ENCODE results near the gene TNFRSF21.
A peak's percentile ranks its signal among the peaks of the same experiment; 100 is the strongest.
"Not testable (repeated sequence)": the region's sequence is repeated elsewhere in the genome, so short reads cannot be mapped to it uniquely, and the experiment has no call there.

Gene TNFRSF21

DNA sequence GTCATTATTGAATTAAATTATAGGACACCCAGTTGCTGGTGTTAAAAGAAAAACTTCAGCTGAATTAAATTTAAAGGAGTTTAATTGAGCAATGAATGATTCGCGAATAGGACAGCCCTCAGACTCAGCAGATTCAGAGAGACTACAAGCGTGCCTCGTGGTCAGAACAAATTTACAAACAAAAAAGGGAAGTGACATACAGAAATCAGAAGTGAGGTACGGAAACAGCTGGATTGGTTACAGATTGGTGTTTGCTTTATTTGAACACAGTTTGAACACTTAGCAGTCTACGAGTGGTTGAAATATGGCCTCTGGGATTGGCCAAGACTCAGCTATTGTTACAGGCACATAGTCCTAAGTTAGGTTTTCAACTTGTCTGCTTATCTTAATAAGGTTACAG is 25.8 kb upstream of the TNFRSF21 start:
- no peak for TF ChIP-seq Cebpa-rat (IDR thresholded peaks at IDR 0.05)
- Histone ChIP-seq H3K9me3 (replicated peaks in 1 of 11) (peaks cover 0 to 8% (median 0%) of the 10 kb centered on the region in 11 experiments; a peak in 2 of 22 replicates), H3K4me2 (peak overlapping the region; percentile 9 to 77 (median 42); a peak in 18 of 22 replicates), H3K36me3 (no peaks in the 10 kb centered on the region), H3K27me3 (no peaks in the 10 kb centered on the region), H3K27ac (peak overlapping the region in 10 of 11 experiments; percentile 46 to 75 (median 66); a peak in 18 of 22 replicates), H3K4me3 (no peak overlapping the region), H4K20me1 (no peaks in the 10 kb centered on the region), H3K9ac (peak overlapping the region in 1 of 11 experiments; percentile 21; a peak in 1 of 22 replicates), H3K4me1 (peaks cover 8 to 24% (median 15%) of the 10 kb centered on the region in 10 experiments; a peak in 19 of 20 replicates)

DNA sequence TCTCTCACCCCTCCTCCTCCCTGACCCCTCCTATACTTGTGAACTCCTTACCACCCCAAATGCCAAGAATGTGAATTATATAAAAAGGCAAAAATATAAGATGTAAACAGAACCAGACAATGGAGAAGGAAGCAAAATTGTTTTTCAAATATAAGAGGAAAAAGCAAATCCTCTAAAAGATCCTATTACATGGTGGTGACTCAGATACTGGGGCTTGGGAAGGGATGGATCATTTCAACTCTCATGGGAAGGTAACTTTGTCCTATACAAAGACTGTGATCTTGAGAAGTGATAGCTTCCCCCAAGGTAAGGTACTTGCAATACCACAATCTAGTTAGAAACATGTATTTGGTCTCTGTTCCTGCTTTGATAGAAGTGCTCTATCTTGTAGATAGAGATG is 24.6 kb upstream of the TNFRSF21 start:
- Histone ChIP-seq H3K36me3 (no peaks in the 10 kb centered on the region), H3K9me3 (replicated peaks in 1 of 11) (peaks cover 0 to 8% (median 0%) of the 10 kb centered on the region in 11 experiments; a peak in 2 of 22 replicates), H3K4me3 (no peak overlapping the region), H4K20me1 (no peaks in the 10 kb centered on the region), H3K9ac (no peak overlapping the region), H3K27ac (peak overlapping the region in 5 of 11 experiments; percentile 64 to 75 (median 68); a peak in 6 of 22 replicates), H3K4me2 (peak overlapping the region in 2 of 11 experiments; percentile 59 to 77; a peak in 1 of 22 replicates), H3K27me3 (no peaks in the 10 kb centered on the region), H3K4me1 (peaks cover 8 to 24% (median 15%) of the 10 kb centered on the region in 10 experiments; a peak in 19 of 20 replicates)
- TF ChIP-seq Cebpa-rat (IDR thresholded peaks at IDR 0.05): no peak

DNA sequence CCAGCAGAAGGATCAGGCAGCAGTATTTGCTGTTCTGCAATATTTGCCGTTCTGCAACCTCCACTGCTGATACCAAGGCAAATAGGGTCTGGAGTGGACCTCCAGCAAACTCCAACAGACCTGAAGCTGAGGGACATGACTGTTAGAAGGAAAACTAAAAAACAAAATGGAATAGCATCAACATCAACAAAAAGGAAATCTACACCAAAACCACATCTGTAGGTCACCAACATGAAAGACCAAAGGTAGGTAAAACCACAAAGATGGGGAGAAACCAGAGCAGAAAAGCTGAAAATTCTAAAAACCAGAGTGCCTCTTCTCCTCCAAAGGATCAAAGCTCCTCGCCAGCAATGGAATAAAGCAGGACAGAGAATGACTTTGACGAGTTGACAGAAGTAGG is 18.9 kb upstream of the TNFRSF21 start:
- H4K20me1 ChIP-seq, H3K36me3 ChIP-seq, H3K4me2 ChIP-seq, H3K4me3 ChIP-seq, H3K27me3 ChIP-seq, H3K4me1 ChIP-seq, H3K27ac ChIP-seq, H3K9ac ChIP-seq: not testable (repeated sequence)
- H3K9me3 ChIP-seq (replicated peaks in 1 of 11): peaks cover 0 to 19% (median 12%) of the 10 kb centered on the region in 11 experiments; a peak in 17 of 22 replicates

GRCh38 chr6:47328139-47328538 is 18.4 kb upstream of the TNFRSF21 start:
- not testable (repeated sequence) for H3K27me3 ChIP-seq, H3K9ac ChIP-seq, H3K4me3 ChIP-seq, H4K20me1 ChIP-seq, H3K27ac ChIP-seq, H3K36me3 ChIP-seq, H3K4me2 ChIP-seq, H3K4me1 ChIP-seq
- peaks cover 0 to 16% (median 12%) of the 10 kb centered on the region in 11 experiments; a peak in 17 of 22 replicates for H3K9me3 ChIP-seq (replicated peaks in 1 of 11)

GRCh38 chr6:47323887-47324286 is 14.2 kb upstream of the TNFRSF21 start:
- Histone ChIP-seq H4K20me1 (no peaks in the 10 kb centered on the region), H3K27ac (no peak overlapping the region), H3K9ac (no peak overlapping the region), H3K27me3 (no peaks in the 10 kb centered on the region), H3K4me3 (no peak overlapping the region), H3K36me3 (no peaks in the 10 kb centered on the region), H3K4me2 (no peak overlapping the region), H3K9me3 (replicated peaks in 1 of 11) (peaks cover 0 to 16% (median 12%) of the 10 kb centered on the region in 11 experiments; a peak in 16 of 22 replicates), H3K4me1 (no peaks in the 10 kb centered on the region)
- TF ChIP-seq Cebpa-rat (IDR thresholded peaks at IDR 0.05): no peak

- Histone ChIP-seq H3K4me1 (no peaks in the 10 kb centered on the region), H3K9me3 (replicated peaks in 1 of 11) (peaks cover 0 to 11% (median 7%) of the 10 kb centered on the region in 11 experiments; a peak in 16 of 22 replicates), H3K4me3 (no peak overlapping the region), H3K36me3 (no peaks in the 10 kb centered on the region), H3K4me2 (no peak overlapping the region), H4K20me1 (no peaks in the 10 kb centered on the region), H3K27ac (no peak overlapping the region), H3K27me3 (no peaks in the 10 kb centered on the region), H3K9ac (no peak overlapping the region)
- no peak for TF ChIP-seq Cebpa-rat (IDR thresholded peaks at IDR 0.05)
Measured at GRCh38 chr6:47323321-47323720, 13.6 kb upstream of the TNFRSF21 start.

DNA sequence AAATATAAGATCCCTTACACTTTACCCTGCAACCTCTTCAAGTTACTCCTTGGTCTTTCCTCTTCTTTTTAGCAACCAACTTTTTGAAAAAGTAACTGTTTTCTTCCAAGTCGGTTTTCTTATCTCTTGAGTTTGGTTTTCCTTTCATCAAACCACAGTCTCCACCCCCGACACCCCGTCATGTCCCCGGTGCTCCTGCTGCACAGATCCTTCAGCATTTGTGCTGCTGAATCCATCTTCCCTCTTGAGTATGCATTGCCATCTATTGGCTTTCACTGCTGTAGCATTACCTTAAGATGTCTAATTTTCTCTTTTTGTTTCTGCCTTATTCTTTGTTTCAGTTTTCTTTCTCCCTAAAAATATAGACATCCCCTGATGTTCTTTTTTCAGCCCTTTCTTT is 11.9 kb upstream of the TNFRSF21 start:
- Histone ChIP-seq H3K4me3 (no peak overlapping the region), H3K4me2 (no peak overlapping the region), H3K27me3 (no peaks in the 10 kb centered on the region), H3K9me3 (replicated peaks in 1 of 11) (peaks cover 0 to 6% (median 0%) of the 10 kb centered on the region in 11 experiments; a peak in 1 of 22 replicates), H4K20me1 (no peaks in the 10 kb centered on the region), H3K36me3 (no peaks in the 10 kb centered on the region), H3K4me1 (no peaks in the 10 kb centered on the region), H3K27ac (no peak overlapping the region), H3K9ac (no peak overlapping the region)
- TF ChIP-seq Cebpa-rat (IDR thresholded peaks at IDR 0.05): no peak

GRCh38 chr6:47319867-47320266 is 10.2 kb upstream of the TNFRSF21 start:
- H3K4me1 ChIP-seq: no peaks in the 10 kb centered on the region
- no peak for TF ChIP-seq Cebpa-rat (IDR thresholded peaks at IDR 0.05)
- no peak overlapping the region for H3K9ac ChIP-seq
- no peaks in the 10 kb centered on the region for H4K20me1 ChIP-seq
- H3K4me3 ChIP-seq: no peak overlapping the region
- no peak overlapping the region for H3K4me2 ChIP-seq
- H3K36me3 ChIP-seq: no peaks in the 10 kb centered on the region
- peaks cover 0 to 6% (median 0%) of the 10 kb centered on the region in 11 experiments; a peak in 1 of 22 replicates for H3K9me3 ChIP-seq (replicated peaks in 1 of 11)
- no peak overlapping the region for H3K27ac ChIP-seq
- no peaks in the 10 kb centered on the region for H3K27me3 ChIP-seq

DNA sequence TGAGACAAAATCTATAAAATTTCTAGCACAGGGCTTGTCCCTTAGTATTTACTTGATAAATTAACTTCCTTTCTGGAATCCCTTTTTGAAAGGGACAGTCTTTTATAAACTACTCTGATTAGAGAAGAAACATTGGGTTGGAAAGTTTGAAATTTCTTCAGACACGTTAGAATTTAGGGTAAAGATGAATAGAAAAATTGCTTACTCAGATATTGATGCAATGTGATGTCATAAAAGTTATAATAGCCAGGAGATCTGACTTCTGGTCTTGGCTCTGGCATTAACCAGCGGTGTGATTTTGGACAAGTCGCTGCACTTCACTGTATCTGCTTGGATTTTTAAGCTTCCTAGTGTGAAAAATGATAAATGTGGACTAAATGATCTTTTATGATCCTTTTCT is 9.7 kb upstream of the TNFRSF21 start:
- no peak overlapping the region for H3K4me2 ChIP-seq

GRCh38 chr6:47318236-47318989 is 8.7 kb upstream of the TNFRSF21 start:
- H4K20me1 ChIP-seq: no peaks in the 10 kb centered on the region
- H3K4me3 ChIP-seq: no peak overlapping the region
- H3K4me2 ChIP-seq: no peak overlapping the region
- no peaks in the 10 kb centered on the region for H3K4me1 ChIP-seq
- no peak overlapping the region for H3K9ac ChIP-seq
- peaks cover 0 to 6% (median 0%) of the 10 kb centered on the region in 11 experiments; a peak in 1 of 22 replicates for H3K9me3 ChIP-seq (replicated peaks in 1 of 11)
- no peaks in the 10 kb centered on the region for H3K36me3 ChIP-seq
- H3K27ac ChIP-seq: no peak overlapping the region
- no peaks in the 10 kb centered on the region for H3K27me3 ChIP-seq
- no peak for TF ChIP-seq Cebpa-rat (IDR thresholded peaks at IDR 0.05)

More for the DNA sequence above, 9.7 kb upstream of the TNFRSF21 start:
- Histone ChIP-seq H3K9me3 (replicated peaks in 1 of 11) (peaks cover 0 to 6% (median 0%) of the 10 kb centered on the region in 11 experiments; a peak in 1 of 22 replicates), H3K4me1 (no peaks in the 10 kb centered on the region), H3K36me3 (no peaks in the 10 kb centered on the region), H3K4me3 (no peak overlapping the region), H4K20me1 (no peaks in the 10 kb centered on the region), H3K9ac (no peak overlapping the region), H3K27me3 (no peaks in the 10 kb centered on the region), H3K27ac (no peak overlapping the region)
- no peak for TF ChIP-seq Cebpa-rat (IDR thresholded peaks at IDR 0.05)

GRCh38 chr6:47315181-47315580 is 5.5 kb upstream of the TNFRSF21 start:
- not testable (repeated sequence) for H3K9ac ChIP-seq

More at GRCh38 chr6:47315181-47315580, 5.5 kb upstream of the TNFRSF21 start:
- H3K27ac ChIP-seq; H3K4me2 ChIP-seq; H3K9me3 ChIP-seq (replicated peaks in 1 of 11); H3K4me3 ChIP-seq; H4K20me1 ChIP-seq; H3K4me1 ChIP-seq; H3K36me3 ChIP-seq; H3K27me3 ChIP-seq: not testable (repeated sequence)

All from BLaER1 treated with 17β-estradiol and CSF1 and Interleukin-3, amounts not matched to agents 10 nM and 100 nM (cell line).